Panc1 (cell line): ENCODE measurements around the gene PLCL1. TPM values are rescaled to one million over a fixed set of nuclear protein-coding genes. Genes with fewer than 3 reads are reported as not detected.

Experiments used
- ATAC-seq: fragments of 200-7000 bp; cut with Tn5 transposase; 2 replicates; pipeline ENCODE4 v1.9.1; 2020; ENCODE audit warnings: mild to moderate bottlenecking, moderate library complexity
- BruUV-seq: library from RNA; stranded (reverse); fragments of 400-500 nt; replicated peaks from 2 replicates; lab custom pipeline; 2021; lab: Mats Ljungman, UMichigan
- CTCF ChIA-PET: fragments of 300-600 bp; sonication (Branson Sonifier 250); formaldehyde crosslinking; loops from one replicate; lab custom pipeline; 2022; ENCODE audit warnings: antibody characterized with exemption; lab: Charles Lee
- POLR2A ChIA-PET: fragments of 300-600 bp; sonication (Branson Sonifier 250); formaldehyde crosslinking; loops from one replicate; lab custom pipeline; 2022; ENCODE audit warnings: antibody characterized with exemption; lab: Charles Lee
- DNase-seq: peaks from one replicate; pipeline ENCODE4 v3.0.0-alpha.2; 2010; ENCODE audit warnings: low read depth, low spot score
- H3K27ac ChIP-seq: 2 replicates; pipeline ENCODE4 v1.5.1; 2011; ENCODE audit warnings: mild to moderate bottlenecking, low read length, inconsistent platforms
- H3K27me3 ChIP-seq: fragments of 200-500 bp; sonication (Bioruptor generic); 2 replicates; pipeline ENCODE4 v1.6.0; 2014; ENCODE audit warnings: low read length, inconsistent platforms; ENCODE audit not compliant: control insufficient read depth, insufficient read depth
- H3K36me3 ChIP-seq: fragments of 200-500 bp; sonication (Bioruptor generic); 2 replicates; pipeline ENCODE4 v1.5.1; 2014; ENCODE audit warnings: inconsistent platforms, mild to moderate bottlenecking, low read length, moderate library complexity; ENCODE audit not compliant: control insufficient read depth, insufficient read depth
- H3K4me1 ChIP-seq: 2 replicates; pipeline ENCODE4 v1.5.1; 2011; ENCODE audit warnings: inconsistent platforms, mild to moderate bottlenecking, low read length, moderate library complexity; ENCODE audit not compliant: control insufficient read depth, insufficient read depth
- H3K4me3 ChIP-seq, 2 experiments: 2 replicates each; pipeline ENCODE4 v1.5.1; 2011 to 2012; ENCODE audit warnings: low read depth in 2 of 2, low read length in 2 of 2, mild to moderate bottlenecking in 2 of 2, inconsistent platforms in 1 of 2, moderate library complexity in 1 of 2
- H3K9me3 ChIP-seq: fragments of 200-500 bp; sonication (Bioruptor generic); 2 replicates; pipeline ENCODE4 v1.5.1; 2014; ENCODE audit warnings: low read depth, mild to moderate bottlenecking, inconsistent platforms, low read length, moderate library complexity; ENCODE audit not compliant: control insufficient read depth, insufficient read depth
- CTCF ChIP-seq: fragments of 450-650 bp; IDR thresholded peaks from 2 replicates; pipeline ENCODE4 v1.5.1; 2017; ENCODE audit warnings: mild to moderate bottlenecking
- POLR2AphosphoS5 ChIP-seq: IDR thresholded peaks from 2 replicates; pipeline ENCODE4 v1.6.1; 2012; ENCODE audit warnings: mild to moderate bottlenecking, low read depth, low read length, moderate library complexity
- REST ChIP-seq, 2 experiments: IDR thresholded peaks; 2 replicates each; pipeline ENCODE4 v1.6.1; 2011 to 2012; ENCODE audit warnings: low read depth in 2 of 2, control low read depth in 1 of 2, low read length in 1 of 2, mild to moderate bottlenecking in 1 of 2, moderate library complexity in 1 of 2; ENCODE audit not compliant: insufficient read depth in 1 of 2
- SIN3A ChIP-seq: IDR thresholded peaks from 2 replicates; pipeline ENCODE4 v1.6.1; 2012; ENCODE audit warnings: low read depth, mild to moderate bottlenecking, low read length, moderate library complexity, borderline replicate concordance; ENCODE audit not compliant: insufficient read depth
- TCF7L2 ChIP-seq: IDR thresholded peaks from 2 replicates; pipeline ENCODE4 v1.6.1; 2011; ENCODE audit warnings: mild to moderate bottlenecking, low read depth, low read length, inconsistent platforms
- in situ Hi-C: cut with HindIII; loops from 2 replicates; pipeline ENCODE4 v1.10.0; 2016; ENCODE audit warnings: low sequenced_read_pairs, low pct_unique_long_range_greater_than_20kb
- intact Hi-C: fragments of 100-400 bp; cut with micrococcal nuclease; formaldehyde crosslinking; loops from one replicate; pipeline ENCODE4 v1.10.0; 2022; ENCODE audit not compliant: unreplicated experiment
- total RNA-seq: library from RNA; stranded (reverse); gene quantifications from one replicate; pipeline ENCODE4 v1.2.1, GENCODE V29; 2021; ENCODE audit not compliant: unreplicated experiment

The PLCL1 gene
- total RNA-seq, 1 experiment from 2014 or later, result not detected

GRCh38 chr2:197926673-197927072 is 122.3 kb downstream of the PLCL1 start:
- POLR2A ChIA-PET, result no interaction called here
- H3K4me3 ChIP-seq, result no peak overlapping the region
- H3K4me1 ChIP-seq, result no peaks in the 10 kb centered on the region
- no TSS peak for BruUV-seq
- intact Hi-C loops, result no loop called here
- H3K27me3 ChIP-seq, result 0 out of 2 replicates have a peak, but pooled peaks cover 3% of the 10 kb centered on the region
- in situ Hi-C loops, result no loop called here
- DNase-seq, result no peak
- TF ChIP-seq CTCF (no peak), TCF7L2 (no peak), POLR2AphosphoS5 (no peak), SIN3A (no peak), REST (IDR thresholded peaks at IDR 0.05; ENCODE audit: insufficient read depth in 1 of 2, low read depth in 2 of 2, low read length in 1 of 2) (no peak)
- ATAC-seq, result no peak
- no peak overlapping the region for H3K27ac ChIP-seq
- CTCF ChIA-PET, result no interaction called here
- no peaks in the 10 kb centered on the region for H3K9me3 ChIP-seq
- no peaks in the 10 kb centered on the region for H3K36me3 ChIP-seq

- no TSS peak for BruUV-seq
- H3K9me3 ChIP-seq, result no peaks in the 10 kb centered on the region
- H3K36me3 ChIP-seq, result no peaks in the 10 kb centered on the region
- no peak overlapping the region for H3K4me3 ChIP-seq
- DNase-seq (no peak), ATAC-seq (no peak)
- ChIA-PET POLR2A (no interaction called here), CTCF (no interaction called here)
- no peaks in the 10 kb centered on the region for H3K4me1 ChIP-seq
- 0 out of 2 replicates have a peak, but pooled peaks cover 3% of the 10 kb centered on the region for H3K27me3 ChIP-seq
- H3K27ac ChIP-seq, result no peak overlapping the region
- intact Hi-C loops (no loop called here), in situ Hi-C loops (no loop called here)
- TF ChIP-seq CTCF (no peak), REST (IDR thresholded peaks at IDR 0.05; ENCODE audit: insufficient read depth in 1 of 2, low read depth in 2 of 2, low read length in 1 of 2) (no peak), SIN3A (no peak), POLR2AphosphoS5 (no peak), TCF7L2 (no peak)
Measured at GRCh38 chr2:197927994-197928393, 123.6 kb downstream of the PLCL1 start.
